Activated CD4-positive, CD25-positive, alpha-beta regulatory T cell treated with anti-CD3 and anti-CD28 coated beads, Interleukin-2, amount 50 U/mL, for 24 hours (primary cell): ENCODE measurements around the gene KRT27.
A peak's percentile ranks its signal among the peaks of the same experiment; 100 is the strongest.
"Not testable (repeated sequence)": the region's sequence is repeated elsewhere in the genome, so short reads cannot be mapped to it uniquely, and the experiment has no call there.

Experiments
- ATAC-seq, 2 donors: fragments of 150-1000 bp; cut with Tn5 transposase; one replicate each; pipeline ENCODE4 v1.10.0; 2021; ENCODE audit warnings: mild to moderate bottlenecking in 1 of 2, moderate library complexity in 1 of 2

The KRT27 gene

DNA sequence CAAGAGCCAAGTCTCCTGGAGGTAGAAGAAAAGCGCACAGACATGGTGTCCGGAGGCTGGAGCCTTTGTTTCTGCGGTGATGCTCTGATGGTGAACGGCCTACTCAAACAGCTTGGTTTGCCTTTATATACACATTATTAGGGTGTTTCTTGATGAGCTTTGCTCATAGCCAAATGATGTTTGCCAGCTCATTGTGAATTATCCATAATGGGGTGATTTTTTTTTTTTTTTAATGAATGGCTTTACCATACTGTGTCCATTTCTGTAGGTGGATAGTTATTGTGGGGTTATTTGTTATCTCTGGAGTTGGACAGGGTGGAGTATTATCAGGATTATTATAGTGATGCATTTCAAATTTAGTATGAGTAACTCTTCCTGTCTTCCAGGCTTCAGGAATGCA, at the start of gene KRT27:
Gene KRT27, minus strand, starts transcription at position 101 of the 400 bp plus-strand sequence. Its CDS starts 57 bp downstream, at position 44.
- ATAC-seq, result no peak

GRCh38 chr17:40830085-40830776, 47.9 kb upstream of the KRT27 start:
- no peak for ATAC-seq

DNA sequence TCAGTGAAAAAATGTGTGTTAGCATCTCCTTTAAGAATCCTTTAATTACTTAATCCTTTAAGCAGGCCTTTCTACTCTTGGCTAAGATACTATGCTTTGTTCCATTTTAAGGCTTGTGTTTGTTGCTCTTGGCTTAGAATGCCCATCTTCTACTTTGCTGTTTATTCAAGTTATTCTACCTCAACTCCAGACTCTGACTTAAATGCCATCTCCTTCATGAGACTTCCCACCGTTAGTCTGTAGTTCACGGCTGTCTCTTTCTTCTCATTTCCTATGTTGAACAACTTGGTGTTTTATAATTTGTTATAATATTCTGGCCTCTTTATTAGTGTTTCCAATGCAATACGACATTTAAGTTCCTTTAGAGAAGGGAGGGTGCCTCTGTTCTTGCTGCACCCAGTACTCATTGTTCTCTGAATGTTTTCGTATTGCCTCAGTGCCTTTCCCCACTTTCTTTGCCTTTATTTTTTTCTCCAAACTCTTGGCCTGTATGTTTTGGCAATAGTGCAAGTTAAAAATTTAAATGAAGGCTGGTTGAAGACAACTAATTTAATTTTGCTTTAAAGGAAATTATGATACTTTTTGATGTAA, 46.2 kb upstream of the KRT27 start:
- no peak for ATAC-seq

DNA sequence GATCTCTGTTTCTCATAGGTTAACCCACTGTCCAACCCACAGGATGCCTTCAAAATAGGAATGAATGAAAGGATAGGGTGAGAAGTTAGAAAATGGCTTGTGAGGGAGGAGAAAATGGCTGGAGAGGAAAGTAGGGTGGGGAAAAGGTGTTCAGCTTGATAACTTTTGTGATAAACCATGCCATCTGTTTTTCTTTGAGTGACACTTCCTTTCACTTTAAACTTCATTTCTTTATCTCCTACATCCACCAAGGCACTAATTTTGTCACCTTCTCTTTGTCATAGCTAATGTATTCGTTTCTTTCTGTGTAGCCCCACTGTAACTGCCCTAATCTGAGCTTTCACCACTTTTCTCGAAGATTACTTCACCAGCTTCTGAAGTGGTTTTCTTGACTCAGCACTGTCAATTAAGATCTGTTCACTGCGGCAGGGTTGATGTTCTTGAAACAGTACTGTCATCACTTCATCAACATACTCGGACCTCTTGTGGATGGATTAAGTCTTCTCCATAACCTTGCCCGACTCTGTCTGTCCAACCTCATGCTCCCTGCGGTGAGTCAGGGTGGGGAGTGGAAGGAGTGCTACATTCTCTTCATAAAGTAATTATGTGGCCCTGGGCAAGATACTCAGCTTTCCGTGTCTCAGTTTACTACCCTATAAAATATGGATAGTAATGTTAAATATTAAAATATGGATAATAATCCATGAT, 45.5 kb upstream of the KRT27 start:
- peak; percentile 63 to 85 for ATAC-seq

DNA sequence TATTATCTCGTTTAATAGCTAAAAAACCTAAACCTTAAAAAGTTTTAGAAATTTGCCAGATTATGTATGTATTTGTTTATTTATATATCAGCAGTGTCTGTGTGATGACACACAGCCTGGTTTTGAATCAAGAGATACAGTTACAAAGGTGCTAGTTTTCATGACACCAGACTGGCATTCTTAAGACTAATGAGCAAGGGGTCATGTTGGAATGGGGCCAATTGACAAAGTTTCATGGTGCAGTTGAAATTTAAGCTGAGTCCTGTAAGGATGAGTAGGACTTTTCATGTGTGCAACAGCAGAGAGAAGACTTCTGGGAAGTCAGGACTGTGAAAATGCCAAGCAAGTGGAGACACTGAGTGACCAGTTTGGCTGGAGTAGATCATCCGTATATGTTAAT, 43.2 kb upstream of the KRT27 start:
- ATAC-seq, result no peak

DNA sequence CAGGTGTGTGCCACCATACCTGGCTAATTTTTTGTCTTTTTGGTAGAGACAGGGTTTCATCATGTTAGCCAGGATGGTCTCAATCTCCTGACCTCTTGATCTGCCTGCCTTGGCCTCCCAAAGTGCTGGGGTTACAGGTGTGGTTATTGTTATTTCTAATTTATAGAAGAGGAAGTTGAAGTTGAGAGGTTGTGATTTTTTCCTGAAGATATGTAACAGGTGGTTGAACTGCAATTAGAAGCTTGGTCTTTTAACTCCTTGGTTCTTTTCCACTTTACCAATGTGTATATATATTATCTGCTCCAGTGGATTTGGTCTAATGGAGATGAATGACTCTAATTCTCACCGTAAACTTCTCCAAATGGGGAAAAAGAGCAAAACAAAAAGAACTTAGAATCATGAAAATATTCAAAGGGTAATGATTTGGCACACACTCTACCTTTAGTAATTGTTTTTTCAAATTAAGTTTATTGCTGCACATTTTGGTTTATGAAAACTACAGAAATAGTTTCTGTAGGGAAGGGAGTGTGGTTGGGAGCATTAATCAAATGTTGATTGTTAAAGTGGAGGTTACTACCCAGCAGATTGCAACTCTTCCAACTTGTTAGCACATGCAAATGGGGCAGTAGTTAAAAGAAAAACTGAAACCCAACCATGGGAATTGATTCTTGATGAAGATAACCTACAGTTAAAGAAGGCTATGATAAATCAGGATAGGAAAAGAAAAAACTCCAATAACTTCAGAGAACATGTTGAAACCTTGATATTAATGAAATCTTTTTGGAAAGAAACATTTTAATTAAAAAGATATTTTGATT, 41.9 kb upstream of the KRT27 start:
- ATAC-seq, result no peak

DNA sequence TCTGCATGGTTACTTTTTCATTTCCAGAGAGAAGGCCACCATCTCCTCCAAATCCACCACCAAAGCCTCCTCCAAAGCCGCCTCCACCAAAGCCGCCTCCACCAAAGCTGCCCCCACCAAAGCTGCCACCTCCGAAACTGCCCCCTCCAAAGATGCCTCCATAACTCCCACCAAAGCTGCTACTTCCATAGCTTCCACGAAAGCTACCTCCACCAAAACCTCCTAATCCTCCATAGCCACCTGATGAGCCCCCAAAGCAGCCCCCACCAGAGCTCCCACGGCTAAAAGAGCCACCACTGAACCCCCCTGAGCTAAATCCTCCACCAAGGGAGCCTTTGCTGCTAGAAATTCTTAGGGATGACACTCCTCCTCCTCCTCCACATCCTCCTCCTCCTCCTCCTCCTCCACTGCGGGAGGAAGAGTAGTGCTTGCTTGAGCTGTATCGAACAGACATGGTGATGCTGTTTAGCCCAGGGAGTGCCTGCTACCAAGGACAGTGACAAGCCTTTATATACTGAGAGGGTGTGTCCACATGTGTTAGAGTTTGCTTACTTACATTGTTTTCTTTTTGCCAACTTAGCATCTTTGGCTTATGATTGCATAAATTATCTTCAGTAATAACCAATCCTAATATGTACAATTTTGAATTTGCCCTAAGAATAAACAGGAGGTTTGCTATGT, 39.9 kb upstream of the KRT27 start, which contains the start of gene KRT10:
Gene KRT10, minus strand, starts transcription at position 483 of the 681 bp plus-strand sequence. Its CDS starts 29 bp downstream, at position 454.
- no peak for ATAC-seq

GRCh38 chr17:40821536-40821935, 39.2 kb upstream of the KRT27 start:
- ATAC-seq, result no peak

- ATAC-seq, result no peak
Observed at GRCh38 chr17:40820228-40820838, 38.0 kb upstream of the KRT27 start.

- ATAC-seq, result no peak
Observed at GRCh38 chr17:40819528-40820125, 37.3 kb upstream of the KRT27 start.

DNA sequence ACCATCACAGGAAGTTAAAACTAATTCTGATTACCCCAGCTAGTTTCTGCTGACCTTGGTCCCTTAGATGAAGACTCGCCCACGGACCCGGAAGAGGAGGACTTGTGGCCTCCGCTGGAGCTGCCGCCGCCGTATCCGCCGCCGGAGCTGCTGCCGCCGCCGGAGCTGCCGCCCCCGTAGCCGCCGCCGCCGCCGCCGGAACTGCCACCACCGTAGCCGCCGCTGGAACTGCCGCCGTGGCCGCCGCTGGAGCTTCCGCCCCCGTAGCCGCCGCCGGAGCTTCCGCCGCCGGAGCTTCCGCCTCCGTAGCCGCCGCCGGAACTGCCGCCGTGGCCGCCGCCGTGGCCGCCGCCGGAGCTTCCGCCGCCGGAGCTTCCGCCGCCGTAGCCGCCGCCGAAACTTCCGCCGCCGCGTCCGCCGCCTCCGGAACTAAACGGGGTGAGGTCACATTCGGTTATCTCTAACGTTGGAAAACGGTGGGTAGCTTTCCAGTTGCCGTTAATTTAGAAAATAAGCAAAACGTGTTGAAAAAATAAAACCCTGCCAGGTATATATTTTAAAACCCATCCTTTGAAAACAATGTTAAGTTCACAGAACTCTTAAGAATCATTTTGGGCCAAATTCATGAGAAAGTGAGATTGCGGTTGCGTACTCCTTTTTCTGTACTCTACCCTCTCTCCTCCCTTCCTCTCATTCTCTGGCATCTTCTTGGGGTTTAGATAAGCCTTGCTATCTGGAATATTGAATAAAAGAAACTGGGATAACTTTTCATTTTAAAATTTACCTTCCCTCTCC, 36.6 kb upstream of the KRT27 start:
- peak; percentile 83 to 85 for ATAC-seq

DNA sequence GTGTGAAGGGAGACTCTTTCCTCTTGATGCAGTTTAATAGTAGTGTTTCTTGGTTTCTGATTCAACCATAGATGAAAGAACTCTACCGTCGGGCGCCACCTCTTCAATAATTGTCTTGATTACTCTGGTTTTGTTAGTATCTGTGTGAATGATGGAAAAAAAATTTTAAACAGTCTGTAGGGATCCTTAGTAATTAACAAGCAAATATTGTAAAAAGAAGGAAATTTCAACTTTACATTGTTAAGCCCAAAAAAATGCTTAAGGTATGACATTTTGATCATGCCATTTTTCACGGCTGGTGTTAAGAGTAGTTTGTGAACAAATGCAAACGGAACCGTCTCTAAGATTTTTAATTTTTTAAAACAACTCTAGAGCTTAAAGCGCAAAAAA, 36.0 kb upstream of the KRT27 start:
- no peak for ATAC-seq

- no peak for ATAC-seq
Observed at GRCh38 chr17:40817103-40817682, 34.8 kb upstream of the KRT27 start.

GRCh38 chr17:40816569-40816968, 34.2 kb upstream of the KRT27 start:
- ATAC-seq, result no peak

- ATAC-seq, result no peak
Observed at GRCh38 chr17:40815381-40815780, 33.0 kb upstream of the KRT27 start.

DNA sequence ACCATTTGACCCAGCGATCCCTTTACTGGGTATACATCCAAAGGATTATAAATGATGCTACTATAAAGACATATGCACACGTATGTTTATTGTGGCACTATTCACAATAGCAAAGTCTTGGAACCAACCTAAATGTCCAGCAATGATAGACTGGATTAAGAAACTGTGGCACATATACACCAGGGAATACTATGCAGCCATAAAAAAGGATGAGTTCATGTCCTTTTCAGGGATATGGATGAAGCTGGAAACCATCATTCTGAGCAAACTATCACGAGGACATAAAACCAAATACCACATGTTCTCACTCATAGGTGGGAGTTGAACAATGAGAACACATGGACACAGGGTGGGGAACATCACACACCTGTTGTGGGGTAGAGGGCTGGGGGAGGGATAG, 32.3 kb upstream of the KRT27 start:
- ATAC-seq, result not testable (repeated sequence)

DNA sequence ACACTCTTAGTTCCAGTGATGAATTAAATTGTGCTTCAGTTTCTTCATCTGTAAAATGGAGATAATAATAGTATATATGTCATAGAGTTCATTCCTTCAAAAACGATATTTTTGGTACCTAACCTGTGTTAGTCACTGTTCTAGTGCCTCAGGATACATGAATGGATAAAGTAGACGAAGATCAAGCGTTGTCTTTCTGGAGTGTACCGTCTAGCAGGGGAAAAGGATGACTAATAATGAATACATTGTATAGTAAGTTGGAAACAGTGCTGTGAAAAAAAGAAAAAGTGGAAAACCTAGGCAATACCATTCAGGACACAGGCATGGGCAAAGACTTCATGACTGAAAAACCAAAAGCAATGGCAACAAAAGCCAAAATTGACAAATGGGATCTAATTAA, 31.5 kb upstream of the KRT27 start:
- no peak for ATAC-seq

DNA sequence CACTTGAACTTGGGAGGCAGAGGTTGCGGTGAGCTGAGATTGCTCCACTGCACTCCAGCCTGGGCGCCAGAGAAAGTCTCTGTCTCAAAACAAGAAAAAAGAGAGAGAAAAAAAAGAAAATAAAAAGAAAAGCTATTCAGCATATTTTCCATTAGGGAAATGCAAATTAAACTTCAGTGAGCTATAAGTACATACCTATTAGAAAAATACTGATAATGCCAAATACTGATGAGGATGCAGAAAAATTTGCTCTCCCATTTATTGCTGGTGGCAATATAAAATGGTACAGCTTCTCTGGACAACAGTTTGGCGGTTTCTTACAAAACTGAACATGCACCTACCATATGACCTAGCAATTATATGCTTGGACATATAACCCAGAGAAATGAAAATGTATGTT, 30.3 kb upstream of the KRT27 start:
- ATAC-seq, result no peak

DNA sequence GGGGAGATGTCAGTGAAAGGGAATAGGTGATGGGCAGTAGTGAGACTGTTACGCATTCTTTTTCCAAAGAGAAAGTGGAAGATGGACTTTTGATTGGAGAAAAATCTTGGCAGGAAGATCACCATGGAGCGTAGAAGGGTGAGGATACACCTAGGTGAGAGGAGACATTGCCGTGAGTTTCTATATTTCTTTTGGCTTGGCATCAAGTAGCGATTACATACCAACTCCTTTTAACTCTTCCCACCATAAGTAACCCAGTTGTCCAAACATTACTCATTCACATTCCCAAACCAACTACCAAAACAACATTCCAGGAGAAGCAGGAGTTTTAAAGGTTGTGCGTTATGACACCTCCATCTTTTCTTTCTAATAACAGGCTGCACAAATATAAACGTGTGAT, 28.1 kb upstream of the KRT27 start:
- no peak for ATAC-seq

DNA sequence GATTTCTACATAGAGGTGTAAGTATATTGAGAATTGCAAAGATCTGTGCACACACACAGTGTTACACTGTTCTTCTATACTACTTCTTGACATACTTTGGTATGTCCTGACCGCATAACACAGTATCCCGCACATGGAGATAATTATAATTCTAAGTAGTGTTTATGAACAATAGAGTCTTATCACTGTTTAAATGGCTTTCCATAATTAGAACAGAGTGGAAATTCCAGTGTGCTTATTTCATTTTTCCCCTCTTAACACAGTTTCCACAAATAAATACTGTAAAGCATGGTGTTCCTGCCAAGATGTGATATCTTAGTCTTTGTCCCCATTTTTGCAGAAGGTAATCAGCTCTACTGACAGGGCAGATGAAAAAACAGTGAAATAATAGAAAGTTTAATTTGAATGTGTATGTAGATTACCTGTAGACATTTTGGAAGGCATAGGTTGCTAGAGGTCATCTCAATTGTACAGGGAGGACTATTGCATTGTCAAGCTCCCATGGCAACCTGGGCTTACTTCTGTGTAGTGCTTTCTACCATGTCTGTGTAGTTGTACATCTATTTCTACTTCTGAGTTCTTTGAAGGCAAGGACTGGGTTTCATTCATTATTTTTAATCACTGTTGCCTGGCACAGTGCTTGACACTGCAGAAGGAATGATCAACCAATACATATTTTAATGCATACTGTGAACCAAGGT, 27.5 kb upstream of the KRT27 start:
- no peak for ATAC-seq
